Measurements from ENCODE around the gene CADM2. TPM values are rescaled to one million over a fixed set of nuclear protein-coding genes. Genes with fewer than 3 reads are reported as not detected.
A peak's percentile ranks its signal among the peaks of the same experiment; 100 is the strongest.

The CADM2 gene
- total RNA-seq, 1 donor from 2014 or later: 2.9 TPM

DNA sequence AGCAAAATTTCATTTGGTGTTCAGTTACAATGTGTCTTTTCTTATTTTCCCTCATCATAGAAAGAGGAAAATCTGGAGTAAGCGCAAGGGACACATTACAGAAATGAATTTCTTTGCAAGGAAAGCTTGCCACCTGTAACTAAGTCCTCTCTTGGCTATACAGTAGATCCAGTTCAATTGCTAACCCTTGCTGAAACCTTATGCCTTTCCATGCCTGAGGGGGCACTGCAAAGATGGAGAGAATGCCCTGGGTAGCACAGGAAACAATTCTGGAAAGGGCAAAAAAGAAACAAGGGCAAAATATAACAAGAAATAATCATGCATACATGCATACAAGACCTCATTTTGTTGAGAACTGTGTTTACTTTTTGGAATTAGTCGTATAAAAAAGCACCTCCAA, 4.3 kb downstream of the CADM2 start:
- no peaks in the 10 kb centered on the region for H3K9me3 Mint-ChIP-seq (ENCODE audit: unreplicated experiment)
- no peak overlapping the region for H3K4me3 Mint-ChIP-seq (ENCODE audit: unreplicated experiment)

DNA sequence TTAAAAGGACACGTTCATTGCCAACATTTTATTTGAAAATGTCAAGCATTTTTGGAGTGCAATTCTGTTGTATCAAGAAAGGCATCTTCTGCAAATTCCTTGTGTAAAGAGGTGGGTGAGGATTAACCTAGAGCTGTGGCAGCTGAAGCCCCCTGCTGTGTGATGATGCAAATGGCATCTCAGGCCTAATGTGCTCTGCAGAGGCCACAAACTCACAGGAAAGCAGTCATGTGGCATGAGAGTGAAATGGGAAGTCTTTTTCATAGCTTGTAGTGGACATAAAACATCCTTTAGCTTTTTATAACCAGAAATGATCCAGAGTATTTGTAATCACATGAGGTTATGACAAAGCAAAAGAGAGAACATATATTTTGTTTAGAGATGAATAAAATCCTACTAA, 6.4 kb downstream of the CADM2 start:
- H3K4me3 ChIP-seq (ENCODE audit: insufficient read depth, low read depth, low read length): no peak overlapping the region
- no peak overlapping the region for H2AFZ ChIP-seq (ENCODE audit: low read depth, low read length)
- no peaks in the 10 kb centered on the region for H3K9me3 ChIP-seq (ENCODE audit: insufficient read depth, low read depth, low read length)
- H3K36me3 ChIP-seq (ENCODE audit: insufficient read depth, low read length): no peaks in the 10 kb centered on the region
- peaks cover 19% of the 10 kb centered on the region for H3K27me3 ChIP-seq (ENCODE audit: insufficient read depth, low read length)
- H3K4me1 ChIP-seq (ENCODE audit: insufficient read depth, low read length): peaks cover under 1% of the 10 kb centered on the region
- no peaks in the 10 kb centered on the region for H3K79me2 ChIP-seq (ENCODE audit: insufficient read depth, low read length)
- no peak overlapping the region for H3K4me2 ChIP-seq (ENCODE audit: low read length)
- FAIRE-seq: no peak
- DNase-seq (ENCODE audit: low read depth): no peak
- H3K4me1 Mint-ChIP-seq (ENCODE audit: low read depth, unreplicated experiment): peaks cover 33% of the 10 kb centered on the region
- H3K27me3 Mint-ChIP-seq (ENCODE audit: low read depth, unreplicated experiment): peaks cover 5% of the 10 kb centered on the region
- TF ChIP-seq, protein P1, sequence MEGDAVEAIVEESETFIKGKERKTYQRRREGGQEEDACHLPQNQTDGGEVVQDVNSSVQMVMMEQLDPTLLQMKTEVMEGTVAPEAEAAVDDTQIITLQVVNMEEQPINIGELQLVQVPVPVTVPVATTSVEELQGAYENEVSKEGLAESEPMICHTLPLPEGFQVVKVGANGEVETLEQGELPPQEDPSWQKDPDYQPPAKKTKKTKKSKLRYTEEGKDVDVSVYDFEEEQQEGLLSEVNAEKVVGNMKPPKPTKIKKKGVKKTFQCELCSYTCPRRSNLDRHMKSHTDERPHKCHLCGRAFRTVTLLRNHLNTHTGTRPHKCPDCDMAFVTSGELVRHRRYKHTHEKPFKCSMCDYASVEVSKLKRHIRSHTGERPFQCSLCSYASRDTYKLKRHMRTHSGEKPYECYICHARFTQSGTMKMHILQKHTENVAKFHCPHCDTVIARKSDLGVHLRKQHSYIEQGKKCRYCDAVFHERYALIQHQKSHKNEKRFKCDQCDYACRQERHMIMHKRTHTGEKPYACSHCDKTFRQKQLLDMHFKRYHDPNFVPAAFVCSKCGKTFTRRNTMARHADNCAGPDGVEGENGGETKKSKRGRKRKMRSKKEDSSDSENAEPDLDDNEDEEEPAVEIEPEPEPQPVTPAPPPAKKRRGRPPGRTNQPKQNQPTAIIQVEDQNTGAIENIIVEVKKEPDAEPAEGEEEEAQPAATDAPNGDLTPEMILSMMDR (IDR thresholded peaks at IDR 0.05; ENCODE audit: insufficient read depth, low read depth, low read length): peak; percentile 16
- no peak for TF ChIP-seq EZH2 (IDR thresholded peaks at IDR 0.05; ENCODE audit: insufficient read depth, low read length)
- H3K4me3 Mint-ChIP-seq (ENCODE audit: unreplicated experiment): no peak overlapping the region
- H3K36me3 Mint-ChIP-seq (ENCODE audit: low read depth, unreplicated experiment): no peaks in the 10 kb centered on the region
- no peaks in the 10 kb centered on the region for H4K20me1 ChIP-seq (ENCODE audit: insufficient read depth, low read length)
- H3K27ac ChIP-seq (ENCODE audit: low read depth, low read length): no peak overlapping the region
- no peaks in the 10 kb centered on the region for H3K9me3 Mint-ChIP-seq (ENCODE audit: unreplicated experiment)
- peak overlapping the region; percentile 75 for H3K27ac Mint-ChIP-seq (ENCODE audit: unreplicated experiment)
- H3K9ac ChIP-seq (ENCODE audit: low read length): no peak overlapping the region

More for the DNA sequence above, 4.3 kb downstream of the CADM2 start:
- H3K4me2 ChIP-seq (ENCODE audit: low read length): no peak overlapping the region
- H3K36me3 Mint-ChIP-seq (ENCODE audit: low read depth, unreplicated experiment): no peaks in the 10 kb centered on the region
- H3K27me3 Mint-ChIP-seq (ENCODE audit: low read depth, unreplicated experiment): peaks cover 9% of the 10 kb centered on the region
- H3K27me3 ChIP-seq (ENCODE audit: insufficient read depth, low read length): peaks cover 26% of the 10 kb centered on the region
- H3K4me1 ChIP-seq (ENCODE audit: insufficient read depth, low read length): peaks cover 4% of the 10 kb centered on the region
- no peak overlapping the region for H3K4me3 ChIP-seq (ENCODE audit: insufficient read depth, low read depth, low read length)
- no peak overlapping the region for H3K9ac ChIP-seq (ENCODE audit: low read length)
- H4K20me1 ChIP-seq (ENCODE audit: insufficient read depth, low read length): no peaks in the 10 kb centered on the region
- H3K9me3 ChIP-seq (ENCODE audit: insufficient read depth, low read depth, low read length): no peaks in the 10 kb centered on the region
- H3K4me1 Mint-ChIP-seq (ENCODE audit: low read depth, unreplicated experiment): peaks cover 33% of the 10 kb centered on the region
- FAIRE-seq (no peak), DNase-seq (ENCODE audit: low read depth) (no peak)
- H2AFZ ChIP-seq (ENCODE audit: low read depth, low read length): no peak overlapping the region
- no peak overlapping the region for H3K27ac Mint-ChIP-seq (ENCODE audit: unreplicated experiment)
- TF ChIP-seq, protein P1 (IDR thresholded peaks at IDR 0.05; ENCODE audit: insufficient read depth, low read depth, low read length): no peak
- no peak for TF ChIP-seq EZH2 (IDR thresholded peaks at IDR 0.05; ENCODE audit: insufficient read depth, low read length)
- H3K27ac ChIP-seq (ENCODE audit: low read depth, low read length): no peak overlapping the region
- no peaks in the 10 kb centered on the region for H3K36me3 ChIP-seq (ENCODE audit: insufficient read depth, low read length)
- H3K79me2 ChIP-seq (ENCODE audit: insufficient read depth, low read length): no peaks in the 10 kb centered on the region

DNA sequence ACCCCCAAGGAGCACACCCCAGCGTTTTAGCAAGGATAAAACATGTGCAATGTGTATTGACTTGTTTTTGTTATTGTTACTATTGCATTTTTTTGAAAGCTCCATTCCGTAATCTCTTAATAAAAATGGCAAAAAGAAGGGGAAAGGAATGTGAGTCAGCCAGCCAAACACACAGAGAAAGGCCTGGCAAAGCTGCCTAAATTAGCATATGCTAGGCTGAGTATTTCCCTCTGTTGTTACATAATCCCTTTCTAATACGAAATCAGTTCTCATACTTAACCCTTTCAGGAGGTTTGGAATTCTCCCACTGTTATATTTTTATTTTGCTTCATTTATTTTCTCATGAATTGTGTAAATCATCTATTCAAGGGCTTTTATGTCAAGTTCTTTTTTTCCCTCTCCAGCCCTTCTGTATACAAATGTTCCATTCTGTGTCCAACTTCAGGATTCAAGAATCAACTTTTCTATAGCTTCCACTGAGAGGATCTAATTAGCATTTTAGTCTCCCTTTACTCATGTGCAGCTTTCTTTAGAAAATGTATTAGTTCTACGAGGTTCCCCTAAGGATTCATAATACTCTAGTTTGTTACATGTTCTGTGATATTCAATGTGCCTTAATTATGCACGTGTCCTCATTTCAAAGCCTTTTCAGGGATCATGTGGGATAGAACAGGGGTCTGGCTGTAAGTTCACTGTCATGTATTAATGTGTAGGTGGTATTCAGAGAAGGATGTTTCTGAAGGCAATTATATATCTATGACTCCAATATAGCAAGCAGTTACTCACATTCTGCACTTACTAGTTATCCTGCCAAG, 9.2 kb downstream of the CADM2 start:
- Histone ChIP-seq H3K36me3 (ENCODE audit: insufficient read depth, low read length) (no peaks in the 10 kb centered on the region), H2AFZ (ENCODE audit: low read depth, low read length) (no peak overlapping the region), H4K20me1 (ENCODE audit: insufficient read depth, low read length) (no peaks in the 10 kb centered on the region), H3K27ac (ENCODE audit: low read depth, low read length) (no peak overlapping the region), H3K9me3 (ENCODE audit: insufficient read depth, low read depth, low read length) (no peaks in the 10 kb centered on the region), H3K4me2 (ENCODE audit: low read length) (peak overlapping the region; percentile 4), H3K27me3 (ENCODE audit: insufficient read depth, low read length) (no peaks in the 10 kb centered on the region), H3K4me3 (ENCODE audit: insufficient read depth, low read depth, low read length) (no peak overlapping the region), H3K79me2 (ENCODE audit: insufficient read depth, low read length) (no peaks in the 10 kb centered on the region), H3K9ac (ENCODE audit: low read length) (no peak overlapping the region), H3K4me1 (ENCODE audit: insufficient read depth, low read length) (no peaks in the 10 kb centered on the region)
- peak overlapping the region; percentile 6 for H3K4me3 Mint-ChIP-seq (ENCODE audit: unreplicated experiment)
- H3K27ac Mint-ChIP-seq (ENCODE audit: unreplicated experiment): peak overlapping the region; percentile 48
- no peak for FAIRE-seq
- H3K4me1 Mint-ChIP-seq (ENCODE audit: low read depth, unreplicated experiment): peaks cover 20% of the 10 kb centered on the region
- peak; percentile 4 for DNase-seq (ENCODE audit: low read depth)
- no peaks in the 10 kb centered on the region for H3K9me3 Mint-ChIP-seq (ENCODE audit: unreplicated experiment)
- TF ChIP-seq EZH2 (IDR thresholded peaks at IDR 0.05; ENCODE audit: insufficient read depth, low read length): no peak
- TF ChIP-seq, protein P1 (IDR thresholded peaks at IDR 0.05; ENCODE audit: insufficient read depth, low read depth, low read length): no peak
- no peaks in the 10 kb centered on the region for H3K27me3 Mint-ChIP-seq (ENCODE audit: low read depth, unreplicated experiment)
- no peaks in the 10 kb centered on the region for H3K36me3 Mint-ChIP-seq (ENCODE audit: low read depth, unreplicated experiment)
